RCC 7860 (cell line): Measurements from ENCODE around the gene SYT8.
A peak's percentile ranks its signal among the peaks of the same experiment; 100 is the strongest.
"Not testable (repeated sequence)": the region's sequence is repeated elsewhere in the genome, so short reads cannot be mapped to it uniquely, and the experiment has no call there.

Experiments
- DNase-seq: peaks from one replicate; pipeline ENCODE4 v3.0.0-alpha.2; 2015; ENCODE audit warnings: low spot score
- FAIRE-seq: peaks from 2 replicates; lab custom pipeline; 2012; peaks lifted over from hg19 to GRCh38; lab: Jason Lieb, UNC

Gene SYT8

DNA sequence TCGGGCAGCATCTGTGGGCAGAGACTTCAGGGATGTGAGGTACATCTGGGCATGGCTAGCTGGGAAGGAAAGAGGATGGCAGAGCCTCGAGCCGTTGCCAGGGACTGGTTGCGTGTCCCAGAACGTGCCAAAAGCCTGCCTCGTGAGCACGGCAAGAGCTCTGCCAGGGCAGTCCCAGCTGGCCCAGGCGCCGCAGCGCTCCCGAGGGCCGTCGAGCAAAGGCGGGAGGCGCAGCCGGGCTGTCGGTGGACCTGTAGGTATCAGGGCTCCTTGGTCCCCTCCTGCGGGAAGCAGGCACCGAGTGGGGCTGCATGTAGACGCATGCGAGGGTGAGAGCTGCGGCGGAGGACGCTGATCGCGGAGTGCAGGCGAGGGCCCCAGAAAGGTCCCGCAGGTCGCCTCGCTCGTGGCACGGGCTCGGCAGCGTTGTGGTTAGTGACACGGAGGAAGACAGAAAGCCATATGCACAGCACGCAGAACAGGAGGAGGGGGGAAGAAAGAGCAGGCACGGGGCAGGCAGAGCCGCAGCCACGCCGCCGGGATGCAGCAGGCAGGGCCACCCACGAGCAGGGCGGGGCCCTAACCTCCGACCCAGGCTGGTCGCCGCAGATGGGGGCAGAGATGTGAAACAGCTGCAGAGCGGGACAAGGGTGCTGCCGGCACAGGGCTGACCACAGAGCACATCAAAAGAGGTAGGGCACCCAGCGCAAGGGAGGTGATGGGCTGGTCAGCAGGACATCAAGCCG, 36.1 kb downstream of the SYT8 start:
- DNase-seq, result no peak
- FAIRE-seq, result no peak

DNA sequence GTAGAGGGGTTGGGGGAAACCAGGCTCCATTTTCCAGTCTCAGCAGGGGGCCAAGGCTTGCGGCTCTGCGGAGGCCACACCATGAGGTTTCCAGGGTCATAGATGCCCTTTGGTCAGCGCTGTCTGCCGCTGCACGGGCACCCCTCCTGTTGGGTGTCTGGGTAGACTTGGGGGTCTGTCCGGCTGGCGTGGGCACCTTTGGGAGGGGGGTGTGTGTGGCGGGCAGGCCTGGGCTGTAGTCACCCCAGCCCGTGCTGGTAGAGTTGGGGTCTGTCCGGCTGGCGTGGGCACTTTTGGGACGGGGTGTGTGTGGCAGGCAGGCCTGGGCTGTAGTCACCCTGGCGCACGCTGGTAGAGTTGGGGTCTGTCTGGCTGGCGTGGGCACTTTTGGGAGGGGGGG, 36.7 kb downstream of the SYT8 start:
- DNase-seq (no peak), FAIRE-seq (no peak)

DNA sequence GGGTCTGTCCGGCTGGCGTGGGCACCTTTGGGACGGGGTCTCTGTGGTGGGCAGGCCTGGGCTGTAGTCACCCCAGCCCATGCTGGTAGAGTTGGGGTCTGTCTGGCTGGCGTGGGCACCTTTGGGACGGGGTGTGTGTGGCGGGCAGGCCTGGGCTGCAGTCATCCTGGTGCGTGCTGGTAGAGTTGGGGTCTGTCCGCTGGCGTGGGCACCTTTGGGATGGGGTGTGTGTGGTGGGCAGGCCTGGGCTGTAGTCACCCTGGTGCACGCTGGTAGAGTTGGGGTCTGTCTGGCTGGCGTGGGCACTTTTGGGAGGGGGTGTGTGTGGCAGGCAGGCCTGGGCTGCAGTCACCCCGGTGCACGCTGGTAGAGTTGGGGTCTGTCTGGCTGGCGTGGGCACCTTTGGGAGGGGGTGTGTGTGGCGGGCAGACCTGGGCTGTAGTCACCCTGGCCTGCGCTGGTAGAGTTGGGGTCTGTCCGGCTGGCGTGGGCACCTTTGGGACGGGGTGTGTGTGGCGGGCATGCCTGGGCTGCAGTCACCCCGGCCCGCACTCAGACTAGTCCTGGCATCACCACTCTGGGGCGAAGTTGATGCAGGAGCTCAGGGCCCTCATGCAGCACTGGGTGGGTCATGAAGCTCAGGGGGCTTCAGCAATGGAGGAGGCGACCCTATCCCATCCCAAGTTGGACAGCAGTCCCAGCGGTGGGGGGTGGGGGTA, 37.6 kb downstream of the SYT8 start:
- no peak for FAIRE-seq

DNA sequence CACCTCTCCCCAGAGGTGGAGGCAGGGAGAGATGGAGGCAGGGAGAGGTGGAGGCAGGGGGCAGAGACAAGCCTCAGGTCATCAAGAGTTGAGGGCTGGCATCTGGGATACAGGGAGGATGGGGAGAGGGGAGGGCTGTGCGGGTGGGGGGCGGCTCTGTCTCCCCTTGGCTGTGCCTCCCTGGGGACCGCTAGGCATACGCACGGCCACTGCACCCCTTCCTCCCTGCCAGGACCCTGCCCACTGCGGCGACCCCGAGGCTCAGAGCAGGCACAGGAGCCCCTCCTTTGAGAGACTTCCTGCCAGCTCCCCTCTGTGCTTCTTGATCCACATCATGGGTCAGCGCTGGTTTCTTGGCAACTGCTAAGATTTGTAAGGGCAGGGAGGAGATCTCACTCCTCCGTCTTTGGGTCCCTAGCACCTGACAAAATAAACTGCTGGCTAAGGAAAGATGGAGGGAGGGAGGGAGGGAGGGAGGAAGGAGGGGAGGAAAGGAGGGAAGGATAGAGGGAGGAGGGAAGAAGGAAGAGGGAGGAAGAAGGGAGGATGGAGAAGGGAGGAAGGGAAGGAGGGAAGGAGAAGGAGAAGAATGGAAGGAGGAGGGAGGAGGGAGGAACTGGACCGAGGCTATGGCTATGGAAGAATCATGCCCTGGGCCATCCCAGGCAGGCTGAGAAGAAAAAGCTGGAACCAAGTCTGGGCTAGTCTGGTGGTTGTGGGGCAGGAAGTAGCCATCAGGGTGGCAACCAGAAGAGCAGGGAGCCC, 38.4 kb downstream of the SYT8 start:
- FAIRE-seq (no peak), DNase-seq (peak; percentile 29)

More for the DNA sequence above, 37.6 kb downstream of the SYT8 start:
- DNase-seq, result no peak

DNA sequence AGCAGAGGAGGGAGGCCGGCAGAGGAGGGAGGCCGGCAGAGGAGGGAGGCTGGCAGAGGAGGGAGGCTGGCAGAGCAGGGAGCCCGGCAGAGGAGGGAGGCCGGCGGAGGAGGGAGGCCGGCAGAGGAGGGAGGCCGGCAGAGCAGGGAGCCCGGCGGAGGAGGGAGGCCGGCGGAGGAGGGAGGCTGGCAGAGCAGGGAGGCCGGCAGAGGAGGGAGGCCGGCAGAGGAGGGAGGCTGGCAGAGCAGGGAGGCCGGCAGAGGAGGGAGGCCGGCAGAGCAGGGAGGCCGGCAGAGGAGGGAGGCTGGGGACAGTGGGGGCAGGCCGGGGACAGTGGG, 39.0 kb downstream of the SYT8 start:
- DNase-seq, FAIRE-seq: not testable (repeated sequence)

DNA sequence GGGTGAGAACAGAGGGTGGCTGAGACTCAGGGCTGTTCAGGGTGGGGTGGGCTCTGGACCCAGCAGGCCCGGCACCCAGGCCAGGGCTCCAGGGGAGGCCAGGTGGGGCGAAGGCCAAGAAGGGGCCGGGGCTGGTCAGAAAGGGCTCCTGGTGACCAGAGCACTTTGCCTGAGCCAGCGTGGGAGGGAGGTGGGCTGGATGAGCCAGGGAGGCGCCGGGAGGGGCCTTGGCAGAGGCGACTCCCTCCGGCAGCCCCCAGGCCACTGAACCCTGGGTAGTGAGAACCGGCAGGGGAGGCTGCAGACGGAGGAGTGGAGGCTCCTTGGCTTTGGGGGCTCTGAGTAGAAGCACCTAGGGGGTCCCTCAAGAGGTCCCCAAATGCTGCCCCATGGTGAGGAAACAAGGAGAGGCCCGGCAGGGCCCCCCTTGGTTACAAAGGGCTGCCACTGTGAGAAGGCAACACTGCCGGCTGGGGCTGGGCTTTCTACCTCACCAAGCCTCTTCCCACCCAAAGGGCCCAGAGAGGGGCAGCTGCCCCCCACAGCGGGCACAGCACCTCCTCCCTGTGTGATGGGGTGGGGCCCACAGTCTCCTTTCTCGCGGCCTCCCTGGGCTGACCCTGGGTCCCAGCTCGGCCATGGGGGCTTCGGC, 39.8 kb downstream of the SYT8 start:
- FAIRE-seq, DNase-seq: not testable (repeated sequence)

DNA sequence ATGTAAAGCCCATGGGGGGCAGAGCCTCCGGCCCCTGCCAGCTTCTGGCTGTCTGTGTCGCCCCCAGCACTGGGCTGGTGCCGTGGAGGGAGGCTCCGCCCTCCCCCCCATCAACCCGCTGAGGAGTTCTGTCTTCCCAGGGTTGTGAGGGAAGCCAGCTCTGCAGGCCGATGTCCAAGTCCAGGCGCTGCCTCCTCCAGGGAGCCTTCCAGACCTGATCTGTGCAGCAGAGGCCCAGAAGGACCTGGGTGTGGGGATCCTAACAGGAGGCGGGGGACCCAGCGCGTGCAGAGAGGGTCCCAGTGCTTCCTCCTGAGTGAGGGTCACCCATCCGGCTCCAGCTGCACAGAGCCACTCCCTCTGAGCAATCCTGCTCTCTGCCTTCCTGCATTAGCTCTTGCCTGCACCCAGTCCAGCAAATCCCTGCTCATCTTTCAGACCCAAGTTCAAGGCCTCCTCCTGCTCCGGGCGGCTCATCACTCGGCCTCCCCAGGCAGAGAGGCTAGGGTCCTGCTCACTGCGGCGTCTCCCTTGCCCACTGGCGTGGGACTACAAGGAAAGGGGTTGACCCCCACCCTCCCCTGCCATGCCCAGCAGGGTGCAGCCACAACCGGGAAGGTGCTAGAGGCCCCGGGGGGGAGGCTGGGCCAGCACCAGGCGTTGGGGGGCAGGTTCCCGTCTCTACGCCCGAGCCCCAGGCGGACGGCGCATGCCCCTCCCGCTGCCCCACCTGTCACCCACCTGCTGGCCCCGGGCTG, 40.5 kb downstream of the SYT8 start:
- no peak for FAIRE-seq
- no peak for DNase-seq

DNA sequence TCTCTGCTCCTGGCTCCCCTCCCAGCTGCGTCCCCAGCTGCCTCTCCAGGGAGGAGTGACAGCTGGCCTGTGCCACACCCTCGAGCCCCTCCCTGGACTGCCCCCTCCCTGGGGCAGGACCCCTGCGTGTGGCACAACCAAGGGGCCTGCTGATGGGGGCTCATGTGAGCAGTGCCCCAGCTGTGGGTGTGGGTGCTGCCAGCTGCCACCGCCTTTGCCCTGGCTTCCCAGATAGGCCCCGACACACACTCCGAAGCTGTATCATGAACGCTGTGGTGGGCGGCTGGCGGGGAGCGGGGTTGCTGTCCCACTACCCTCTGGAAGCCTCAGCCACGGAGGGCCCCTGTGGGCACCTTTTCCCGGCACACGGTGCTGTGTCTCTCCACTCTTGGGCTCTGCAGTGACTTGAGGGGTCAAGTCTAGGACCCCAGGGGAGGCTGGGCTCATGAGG, 41.1 kb downstream of the SYT8 start:
- not testable (repeated sequence) for FAIRE-seq, DNase-seq

DNA sequence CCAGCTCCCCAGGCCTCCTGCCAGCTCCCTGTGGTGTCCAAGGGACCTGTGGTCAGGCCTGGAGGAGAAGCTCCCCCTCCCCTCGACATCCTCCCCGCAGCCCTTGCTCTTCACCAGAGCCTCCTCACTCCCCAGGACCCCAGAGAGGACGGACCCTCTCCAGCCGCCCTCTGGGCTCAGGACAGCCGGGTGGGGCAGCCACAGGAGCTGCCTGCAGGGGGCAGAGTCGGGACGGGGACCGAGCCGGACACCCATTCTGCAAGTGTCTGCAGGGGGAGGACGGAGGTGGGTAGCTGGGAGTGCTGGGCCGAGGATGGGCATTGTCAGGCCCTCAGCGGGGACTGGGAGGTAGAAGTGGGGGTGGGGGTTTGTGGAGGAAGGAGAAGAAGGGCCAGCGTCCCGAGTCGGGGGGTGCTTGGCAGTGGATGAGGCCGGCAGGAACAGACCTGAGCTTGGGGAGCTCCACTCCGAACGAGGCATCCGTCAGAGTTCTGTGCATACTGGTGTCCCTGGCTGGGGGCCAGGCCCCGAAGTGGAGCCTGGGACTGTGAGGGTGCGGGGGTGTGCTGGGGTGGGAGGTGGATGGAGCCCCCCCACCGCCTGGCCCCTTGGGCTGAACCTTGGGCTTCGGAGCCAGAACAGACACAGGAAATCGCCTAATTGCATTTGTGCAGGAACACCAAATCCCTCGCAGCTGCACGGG, 41.7 kb downstream of the SYT8 start:
- DNase-seq, result no peak
- no peak for FAIRE-seq

DNA sequence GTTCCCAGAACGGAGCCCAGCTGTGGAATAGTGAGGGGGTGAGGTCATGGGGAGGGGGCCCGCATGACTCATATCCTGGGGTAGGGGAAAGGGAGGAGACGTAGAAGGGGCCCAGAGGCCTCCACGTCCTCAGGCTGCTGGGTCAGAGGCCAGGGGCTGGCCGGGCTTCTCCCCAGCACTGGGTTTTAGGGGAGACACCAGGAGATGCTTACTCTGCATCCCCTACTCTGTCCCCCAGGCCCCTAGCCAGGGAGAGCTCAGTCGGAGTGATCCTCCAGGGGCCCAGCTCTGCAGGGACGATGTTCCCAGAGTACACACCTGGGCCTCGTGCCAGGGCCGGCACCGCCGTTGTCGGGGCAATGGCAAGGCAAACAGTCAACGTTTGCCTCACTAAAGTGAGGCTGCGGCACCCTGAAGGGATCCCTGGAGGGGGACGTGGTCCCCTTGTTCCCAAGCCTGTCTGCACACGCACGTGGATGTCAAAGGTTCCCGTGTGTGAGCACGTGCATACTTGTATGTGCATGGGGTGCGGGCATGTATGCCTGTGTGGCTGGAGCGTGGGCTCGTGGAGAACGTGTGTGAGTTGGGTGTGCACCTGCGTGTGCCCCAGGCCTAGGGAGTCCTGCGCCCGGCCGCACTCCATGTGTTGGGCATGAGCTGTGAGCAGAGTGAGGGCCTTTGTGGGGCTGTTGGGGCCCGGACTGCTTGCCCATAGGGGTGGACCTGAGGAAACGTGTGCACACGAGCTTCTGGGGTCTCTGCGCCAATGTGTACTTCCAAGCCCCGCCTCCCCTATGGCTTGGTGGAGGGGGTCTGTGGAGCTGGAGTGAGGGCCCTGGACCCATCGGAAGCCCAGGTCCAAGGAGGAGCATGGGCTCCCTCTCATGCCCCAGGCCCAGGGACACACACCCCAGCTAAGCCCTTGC, 42.7 kb downstream of the SYT8 start:
- DNase-seq (no peak), FAIRE-seq (no peak)

DNA sequence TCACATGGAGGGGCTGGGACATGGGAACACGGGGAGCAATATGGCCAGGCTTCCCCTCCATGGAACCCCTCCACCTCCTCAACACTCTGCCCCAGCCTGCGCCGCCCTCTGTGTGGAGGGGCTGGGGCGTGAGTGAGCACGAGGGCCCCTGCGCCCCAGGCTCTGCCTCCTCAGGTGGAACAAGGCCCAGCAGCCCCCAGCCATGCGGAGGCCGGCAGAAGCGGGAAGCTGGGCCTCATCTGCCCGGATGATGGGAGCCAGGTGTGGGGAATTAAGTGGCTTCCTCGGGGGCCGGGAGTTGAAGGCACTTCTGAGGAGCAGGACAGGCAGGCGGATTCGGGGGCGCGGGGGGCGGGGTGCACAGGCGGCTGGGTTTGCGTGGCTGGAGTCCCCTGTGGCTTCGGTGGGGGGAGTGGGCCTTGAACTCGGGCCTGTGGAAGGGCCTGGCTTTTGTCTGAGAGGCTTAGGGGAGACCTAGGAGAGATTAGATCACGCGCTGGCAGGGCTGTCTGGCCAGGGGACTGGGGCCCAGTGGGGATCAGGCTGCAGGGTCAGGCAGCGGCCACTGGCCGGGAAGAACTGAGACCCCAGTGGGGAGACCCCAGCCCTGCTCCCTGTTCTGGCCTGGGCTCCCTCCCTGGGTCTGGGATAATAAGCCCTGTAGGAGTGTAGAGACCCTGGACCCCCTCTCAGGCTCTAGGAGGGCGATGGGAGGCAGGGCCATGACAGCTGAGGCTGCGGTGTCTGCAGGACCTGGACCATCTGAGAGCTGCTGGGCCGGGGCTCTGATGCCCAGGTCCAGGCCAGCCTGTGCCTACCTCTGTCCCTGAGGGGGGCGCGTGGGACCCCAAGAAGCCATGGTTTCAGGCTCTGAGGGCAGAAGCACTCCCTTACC, 43.6 kb downstream of the SYT8 start:
- no peak for FAIRE-seq

DNA sequence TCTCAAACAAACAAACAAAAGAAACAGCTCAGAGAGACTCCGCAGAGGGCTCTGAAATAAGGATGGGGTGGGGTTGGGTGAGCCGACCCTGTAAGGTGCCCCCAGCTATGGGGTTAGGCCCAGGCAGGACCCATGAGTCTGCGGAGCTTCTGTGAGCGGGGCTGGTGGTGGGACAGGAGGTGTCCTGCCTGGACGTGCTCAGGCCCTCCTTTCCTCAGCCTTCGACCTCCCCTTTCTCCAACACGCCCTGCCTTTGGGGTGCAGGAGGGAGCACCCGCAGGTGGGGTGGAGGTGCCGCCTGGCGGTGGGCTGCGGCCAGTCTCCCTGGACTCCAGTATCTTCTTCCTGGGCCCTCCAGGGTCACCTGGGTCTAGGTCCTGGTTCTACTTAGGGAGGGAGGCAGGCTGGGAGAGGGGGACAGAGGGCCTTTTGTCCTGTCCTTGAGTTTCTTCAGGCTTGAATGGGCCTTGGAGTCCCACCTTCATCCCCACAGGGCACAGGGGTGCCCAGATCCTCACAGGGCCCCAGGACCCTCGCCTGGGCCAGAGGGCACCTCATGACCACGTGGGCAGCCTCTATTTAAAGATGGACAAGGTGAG, 44.7 kb downstream of the SYT8 start:
- DNase-seq (no peak), FAIRE-seq (no peak)

More for the DNA sequence above, 43.6 kb downstream of the SYT8 start:
- DNase-seq, result no peak

DNA sequence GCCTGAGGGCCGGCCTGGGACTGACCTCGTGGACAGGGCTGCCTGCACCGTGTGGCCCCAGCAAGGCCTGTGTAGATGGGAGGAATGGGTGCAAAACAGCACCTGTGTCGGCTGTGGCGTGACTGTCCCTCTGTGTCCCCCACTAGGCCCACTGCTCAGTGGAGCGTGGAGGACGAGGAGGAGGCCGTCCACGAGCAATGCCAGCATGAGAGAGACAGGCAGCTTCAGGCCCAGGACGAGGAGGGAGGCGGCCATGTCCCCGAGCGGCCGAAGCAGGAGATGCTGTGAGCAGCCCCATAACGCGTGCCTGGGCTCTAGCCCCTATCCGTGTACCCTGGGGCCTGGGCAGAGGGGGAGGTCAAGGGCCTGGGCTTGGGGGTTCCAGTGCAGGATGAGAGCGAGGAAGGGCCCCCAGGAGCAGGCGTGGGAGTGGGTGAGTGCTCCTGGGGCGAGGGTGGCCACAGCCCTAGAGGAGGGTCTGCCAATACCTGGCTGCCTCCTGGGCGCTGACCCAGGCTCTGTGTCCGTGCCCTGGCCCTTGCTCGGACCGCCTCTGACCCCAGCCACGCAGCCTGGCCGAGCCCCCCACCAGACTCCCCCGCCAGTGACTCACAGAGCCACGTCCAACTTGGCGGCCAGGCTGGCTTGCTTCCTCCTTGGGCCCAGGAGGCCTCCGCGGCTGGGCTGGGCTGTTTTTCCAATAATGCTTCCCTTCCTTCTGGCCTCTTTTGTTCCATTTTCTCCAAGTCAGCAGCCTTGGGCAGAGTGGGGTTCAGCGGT, 45.3 kb downstream of the SYT8 start:
- FAIRE-seq, result no peak
- DNase-seq, result no peak

DNA sequence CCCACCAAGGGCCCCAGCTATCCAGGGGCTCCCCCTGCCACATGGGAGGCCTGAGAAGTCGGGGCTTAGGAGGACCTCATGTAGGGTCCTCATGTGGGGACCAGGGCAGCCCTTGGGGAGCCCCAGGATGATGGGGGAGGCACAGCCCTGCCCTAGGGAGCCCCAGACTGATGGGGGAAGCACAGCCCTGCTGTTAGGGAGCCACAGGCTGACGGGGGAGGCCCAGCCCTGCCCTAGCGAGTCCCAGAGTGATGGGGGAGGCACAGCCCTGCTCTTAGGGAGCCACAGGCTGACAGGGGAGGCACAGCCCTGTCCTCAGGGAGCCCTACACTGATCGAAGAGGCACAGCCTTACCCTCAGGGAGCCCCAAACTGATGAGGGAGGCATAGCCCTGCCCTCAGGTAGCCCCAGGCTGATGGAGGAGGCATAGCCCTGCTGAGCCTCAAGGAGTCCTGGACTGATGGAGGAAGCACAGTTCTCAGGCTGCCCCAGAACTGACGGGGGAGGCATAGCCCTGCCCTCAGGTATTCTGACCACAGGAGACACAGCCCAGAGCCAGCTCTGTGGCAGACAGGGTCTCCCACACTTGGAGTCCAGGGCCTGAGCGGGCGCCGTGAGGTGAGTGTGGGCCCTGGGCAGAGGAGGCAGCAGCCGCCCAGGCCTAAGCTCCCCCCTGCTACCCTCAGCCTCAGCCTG, 46.1 kb downstream of the SYT8 start:
- no peak for FAIRE-seq
- DNase-seq, result no peak

DNA sequence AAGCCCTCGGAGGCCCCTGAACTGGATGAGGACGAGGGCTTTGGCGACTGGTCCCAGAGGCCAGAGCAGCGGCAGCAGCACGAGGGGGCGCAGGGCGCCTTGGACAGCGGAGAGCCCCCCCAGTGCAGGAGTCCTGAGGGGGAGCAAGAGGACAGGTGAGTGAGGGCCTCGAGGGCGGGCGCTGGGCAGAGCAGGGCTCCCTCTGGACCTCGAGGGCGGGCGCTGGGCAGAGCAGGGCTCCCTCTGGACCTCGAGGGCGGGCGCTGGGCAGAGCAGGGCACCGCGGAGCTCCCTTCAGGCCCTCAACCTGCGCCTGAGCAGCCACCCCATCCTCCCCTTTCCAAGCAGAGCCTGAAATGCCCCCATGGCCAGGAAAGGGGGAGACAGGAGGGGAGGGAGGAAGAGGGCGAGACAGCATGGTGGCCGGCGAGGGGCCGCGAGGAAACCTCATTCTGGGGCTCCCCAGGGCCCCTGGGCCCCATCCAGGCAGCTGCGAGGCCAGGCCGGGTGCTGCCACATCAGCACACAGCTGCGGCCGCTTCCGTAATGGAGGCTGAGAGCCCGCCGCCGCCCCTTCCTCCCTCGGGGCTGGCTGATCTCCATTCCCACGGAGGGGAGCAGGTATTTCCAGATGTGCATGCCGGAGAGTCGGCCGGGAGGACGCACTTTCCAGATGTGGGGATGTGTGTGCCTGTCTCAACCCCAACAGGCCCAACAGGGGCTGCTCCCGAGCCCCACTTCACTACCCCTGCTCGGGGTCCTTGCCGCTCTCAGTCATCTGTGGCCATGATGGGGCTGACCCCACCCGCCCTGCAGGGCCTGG, 46.9 kb downstream of the SYT8 start:
- no peak for DNase-seq
- FAIRE-seq, result no peak
